Activated CD8-positive, alpha-beta memory T cell treated with anti-CD3 and anti-CD28 coated beads for 36 hours (primary cell): ENCODE data around the gene SLC25A20. TPM values are rescaled to one million over a fixed set of nuclear protein-coding genes. Genes with fewer than 3 reads are reported as not detected.

ENCODE experiments used
- CTCF ChIA-PET: fragments of 350-600 bp; sonication (Branson Sonifier 250); formaldehyde crosslinking; loops from one replicate; lab custom pipeline; 2021; ENCODE audit warnings: antibody characterized with exemption; lab: Charles Lee
- POLR2A ChIA-PET: fragments of 350-600 bp; sonication (Branson Sonifier 250); formaldehyde crosslinking; loops from one replicate; lab custom pipeline; 2021; ENCODE audit warnings: antibody characterized with exemption; lab: Charles Lee
- total RNA-seq, 2 experiments: library from RNA; stranded (reverse); gene quantifications; one replicate each; pipeline ENCODE4 v1.2.3, GENCODE V29; 2021

The SLC25A20 gene
- total RNA-seq, result 10 to 100 TPM; 21.3 to 24.1 TPM

DNA sequence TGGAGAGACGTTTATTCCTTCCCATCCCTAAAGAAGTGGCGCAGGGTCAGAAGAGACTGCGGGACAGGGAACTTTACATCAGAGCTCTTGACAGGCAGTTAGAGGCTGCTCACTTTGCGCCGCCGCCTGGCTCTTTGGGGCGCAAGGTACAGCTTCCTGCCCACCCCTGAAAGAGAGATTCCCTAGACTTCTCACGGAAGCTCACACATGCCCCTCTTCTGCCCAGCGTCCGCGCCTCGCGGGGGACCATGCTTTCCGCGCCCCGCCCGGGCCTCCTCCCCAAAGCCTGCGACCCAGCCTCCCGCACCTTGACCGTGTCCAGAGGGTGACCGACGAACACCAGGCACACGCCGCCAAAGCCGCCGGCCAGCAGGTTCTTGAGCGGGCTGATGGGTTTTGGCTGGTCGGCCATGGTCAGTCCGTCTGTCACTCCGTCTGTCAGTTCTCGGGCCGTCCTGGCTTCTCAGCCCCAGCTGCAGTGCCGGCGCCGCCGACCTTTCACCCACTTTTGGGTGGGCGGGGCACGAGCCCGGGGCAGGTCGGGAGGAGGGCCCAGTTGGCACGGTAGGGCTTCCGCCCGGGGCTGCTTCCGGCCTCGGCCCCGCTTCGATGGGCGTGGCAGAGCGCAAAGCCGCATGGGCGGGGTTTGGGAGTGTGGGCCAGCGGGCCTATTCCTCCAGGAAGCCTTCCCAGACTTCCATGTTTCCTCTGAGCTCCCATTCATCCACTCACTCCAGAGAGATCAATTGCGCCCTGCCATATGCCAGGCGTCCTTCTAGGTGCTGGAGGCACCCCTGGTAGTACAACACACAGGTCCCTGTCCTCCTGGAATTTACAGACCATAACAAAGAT lies at the start of gene SLC25A20:
SLC25A20 (minus strand) TSS at position 500 of the 852 bp plus-strand sequence; CDS start at position 412, 88 bp downstream.
- POLR2A ChIA-PET, result interaction anchor here (0.6 to 2.7 kb wide), 5 partner anchors 21 to 109 kb away, joined by 3 to 23 read pairs (median 4); partner anchors contain the start of genes ARIH2 and PRKAR2A
- CTCF ChIA-PET, result interaction anchor here (0.9 to 1.1 kb wide), 3 partner anchors 20 to 51 kb away, joined by 3 to 5 read pairs (median 4); partner anchors contain the start of genes ARIH2 and PRKAR2A

DNA sequence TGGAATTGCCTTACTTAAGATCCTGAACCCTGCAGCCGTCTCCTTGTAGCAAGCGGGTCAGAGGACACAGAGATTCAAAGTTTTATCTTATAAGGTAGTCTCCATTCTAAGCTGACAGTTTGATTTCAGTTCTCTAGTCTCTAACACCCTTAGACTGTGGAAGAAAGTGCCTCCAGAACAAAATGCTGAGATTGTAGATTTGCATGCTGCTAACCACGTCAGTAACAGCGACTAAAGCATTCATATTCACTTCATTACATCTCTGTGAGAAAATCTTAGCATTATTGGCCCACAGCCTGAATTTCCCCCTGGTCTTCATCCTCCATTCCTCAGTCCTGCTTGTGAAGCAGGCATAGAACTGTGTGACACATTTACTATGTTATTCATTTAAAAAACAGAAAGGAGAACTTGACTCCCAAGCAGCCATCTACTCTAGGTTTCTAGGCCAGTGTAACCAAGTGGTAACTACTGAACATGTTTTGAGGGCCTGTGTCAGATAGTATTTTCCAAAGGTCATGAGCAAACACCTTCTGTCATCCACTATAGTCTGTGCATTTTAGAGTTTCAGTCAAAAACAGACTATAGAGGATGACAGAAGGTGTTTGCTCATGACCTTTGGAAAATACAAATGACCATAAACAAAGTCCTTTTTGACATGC lies 47.3 kb upstream of the SLC25A20 start:
- POLR2A ChIA-PET, result interaction anchor here (1.0 kb wide), 1 partner anchor 28 kb away, joined by 3 read pairs; the partner anchor contains the start of gene ARIH2

DNA sequence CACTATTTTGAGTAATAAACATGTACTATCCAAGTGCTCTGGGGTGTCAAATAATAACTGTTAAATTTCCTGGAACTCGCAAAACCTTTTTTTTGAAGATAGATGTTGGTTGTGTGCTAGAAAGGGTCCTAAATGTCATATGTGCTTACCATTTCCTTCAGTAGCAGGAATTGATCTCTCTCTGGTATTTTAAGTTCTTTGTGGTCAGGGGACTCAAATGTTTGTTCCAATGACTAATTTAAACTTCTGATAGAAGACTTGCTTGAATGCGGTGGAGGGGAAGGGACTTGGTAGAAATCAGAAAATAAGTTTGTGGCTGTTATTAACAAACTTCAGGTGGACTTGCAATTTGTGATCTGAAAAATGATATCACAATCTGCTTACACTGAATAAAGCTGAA lies 46.8 kb upstream of the SLC25A20 start:
- CTCF ChIA-PET, result interaction anchor here (1.1 kb wide), 1 partner anchor 17 kb away, joined by 3 read pairs; no protein-coding TSS in a partner anchor
- POLR2A ChIA-PET, result interaction anchor here (1.0 kb wide), 1 partner anchor 27 kb away, joined by 3 read pairs; the partner anchor contains the start of gene ARIH2

More for the DNA sequence above, 47.3 kb upstream of the SLC25A20 start:
- CTCF ChIA-PET, result interaction anchor here (1.1 kb wide), 2 partner anchors 14 to 17 kb away, joined by 3 read pairs; no protein-coding TSS in a partner anchor

DNA sequence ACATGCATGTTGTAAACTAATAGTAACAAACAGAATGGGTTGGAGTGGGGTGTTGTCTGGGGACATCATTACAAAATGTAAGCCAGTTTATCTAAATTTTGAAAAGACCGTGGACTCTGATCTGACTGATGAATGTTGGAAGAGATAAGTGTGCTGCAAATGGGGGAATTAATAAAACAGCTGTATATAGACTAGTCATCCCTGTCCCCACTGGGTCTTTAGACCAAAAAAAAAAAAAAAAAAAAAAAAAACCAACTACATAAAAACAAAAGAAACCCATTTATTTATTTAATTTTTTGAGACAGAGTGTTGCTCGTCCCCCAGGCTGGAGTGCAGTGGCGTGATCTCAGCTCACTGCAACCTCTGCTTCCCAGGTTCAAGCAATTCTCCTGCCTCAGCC lies 40.0 kb upstream of the SLC25A20 start:
- ChIA-PET CTCF (interaction anchor here (0.6 kb wide), 1 partner anchor 40 kb away, joined by 3 read pairs; no protein-coding TSS in a partner anchor), POLR2A (interaction anchor here (0.5 to 0.7 kb wide), 6 partner anchors 20 to 1080 kb away, joined by 3 to 11 read pairs (median 3); no protein-coding TSS in a partner anchor)

DNA sequence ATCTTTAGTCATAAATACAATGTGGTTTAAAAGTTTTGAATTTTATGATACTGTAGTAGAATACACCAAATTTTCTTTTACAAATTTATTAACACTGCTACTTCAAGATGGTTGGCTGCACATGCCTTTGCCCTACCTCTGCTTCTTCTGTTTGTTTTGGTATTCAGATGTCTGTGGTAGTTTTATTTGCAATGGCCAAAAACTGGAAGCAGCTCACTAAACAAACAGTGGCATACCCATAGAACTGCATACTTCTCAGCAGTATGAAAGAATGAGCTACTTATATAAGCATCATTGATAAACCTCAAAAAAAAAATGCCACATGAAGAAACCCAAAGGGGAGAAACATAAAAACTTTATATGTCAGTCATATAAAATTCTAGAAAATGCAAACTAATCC lies 39.5 kb upstream of the SLC25A20 start:
- ChIA-PET CTCF (interaction anchor here (0.6 kb wide), 1 partner anchor 40 kb away, joined by 3 read pairs; no protein-coding TSS in a partner anchor), POLR2A (interaction anchor here (0.5 to 0.6 kb wide), 3 partner anchors 60 to 137 kb away, joined by 3 to 4 read pairs (median 3); no protein-coding TSS in a partner anchor)

DNA sequence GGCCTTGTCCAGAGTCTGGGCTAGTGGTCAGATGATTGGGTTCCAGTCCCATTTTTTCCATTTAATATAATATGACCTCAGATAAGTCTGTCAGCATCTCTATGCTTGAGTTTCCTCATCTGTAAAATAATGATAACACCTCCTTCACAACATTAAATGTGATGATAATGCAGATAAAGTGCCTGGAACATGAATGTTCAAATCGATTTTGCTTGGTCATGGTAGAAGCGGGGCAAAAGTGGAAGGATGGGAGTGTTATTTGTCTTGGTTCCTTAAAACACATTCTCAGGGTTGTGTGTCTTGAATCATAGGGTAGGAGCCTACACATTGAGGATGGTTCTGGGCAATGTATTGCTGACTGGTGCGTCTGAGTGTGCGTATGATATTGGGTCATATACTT lies 36.8 kb upstream of the SLC25A20 start:
- ChIA-PET CTCF (interaction anchor here (2.2 kb wide), 1 partner anchor 17 kb away, joined by 7 read pairs; the partner anchor contains the start of gene ARIH2), POLR2A (interaction anchor here (0.5 kb wide), 1 partner anchor 16 kb away, joined by 6 read pairs; no protein-coding TSS in a partner anchor)

DNA sequence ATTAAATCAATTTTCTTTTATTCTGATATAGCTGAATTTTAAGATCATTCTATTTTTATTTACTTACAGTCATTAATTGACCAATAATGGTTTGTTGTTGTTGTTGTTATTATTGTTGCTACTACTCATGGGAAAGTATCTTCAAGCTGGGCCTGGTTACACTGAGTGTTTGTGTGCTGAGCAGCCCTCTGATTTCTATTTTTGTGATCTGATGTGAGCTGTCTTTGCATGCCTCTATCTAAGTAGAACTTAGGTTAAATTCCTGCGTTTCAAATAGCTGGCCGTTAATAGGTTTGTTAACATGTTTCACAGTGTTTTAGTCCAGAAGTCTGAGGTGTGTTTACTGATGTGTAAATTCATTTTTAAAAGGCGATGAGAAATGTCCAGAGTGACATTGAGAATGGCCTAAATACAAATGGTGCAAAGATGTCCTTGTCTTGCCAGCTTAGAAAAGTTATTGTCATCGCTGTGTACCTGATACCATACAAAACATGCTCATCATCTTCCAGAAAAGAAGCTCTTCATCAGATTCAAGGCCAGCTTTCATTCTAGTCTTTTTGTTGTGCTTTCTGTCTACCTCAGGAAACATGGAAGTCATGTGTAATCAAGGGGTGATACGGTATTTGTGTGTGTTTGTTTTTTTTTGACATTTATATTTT lies 35.8 kb upstream of the SLC25A20 start:
- ChIA-PET CTCF (interaction anchor here (0.5 to 2.2 kb wide), 4 partner anchors 9 to 147 kb away, joined by 3 to 7 read pairs (median 3); partner anchors contain the start of gene ARIH2), POLR2A (interaction anchor here (0.5 kb wide), 1 partner anchor 14 kb away, joined by 6 read pairs; no protein-coding TSS in a partner anchor)

DNA sequence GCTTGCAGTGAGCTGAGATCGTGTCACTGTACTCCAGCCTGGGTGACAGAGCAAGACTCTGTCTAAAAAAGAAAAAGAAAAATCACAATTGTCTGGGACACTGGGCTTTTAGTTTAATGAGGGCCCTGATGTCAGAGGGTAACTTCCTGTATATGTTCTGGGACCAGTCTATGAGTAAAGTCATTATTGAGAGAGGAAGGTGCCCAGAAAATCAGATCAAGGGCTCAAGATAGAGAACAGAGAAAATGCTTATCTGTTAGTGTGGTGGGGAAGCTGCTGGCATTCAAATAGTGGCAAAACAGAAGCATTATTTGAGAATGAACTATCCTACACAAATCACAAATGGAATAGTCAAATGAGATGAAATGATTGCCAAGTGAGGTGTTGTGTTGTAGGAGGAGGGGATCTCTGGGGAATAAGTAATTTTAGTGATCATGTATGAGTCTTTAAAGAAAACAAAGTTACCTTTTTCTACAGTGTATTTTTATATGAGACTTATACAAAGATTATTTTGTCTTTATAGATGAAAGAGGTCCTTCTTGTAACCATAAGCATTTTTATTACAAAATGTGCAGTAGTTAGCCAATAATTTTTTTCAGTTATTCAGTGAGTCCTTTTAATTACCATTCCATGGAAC lies 33.4 kb upstream of the SLC25A20 start:
- ChIA-PET CTCF (interaction anchor here (0.6 to 1.2 kb wide), 2 partner anchors 12 to 1226 kb away, joined by 3 read pairs; no protein-coding TSS in a partner anchor), POLR2A (interaction anchor here (0.7 to 1.7 kb wide), 2 partner anchors 14 to 248 kb away, joined by 3 to 6 read pairs; partner anchors contain the start of gene ARIH2)

DNA sequence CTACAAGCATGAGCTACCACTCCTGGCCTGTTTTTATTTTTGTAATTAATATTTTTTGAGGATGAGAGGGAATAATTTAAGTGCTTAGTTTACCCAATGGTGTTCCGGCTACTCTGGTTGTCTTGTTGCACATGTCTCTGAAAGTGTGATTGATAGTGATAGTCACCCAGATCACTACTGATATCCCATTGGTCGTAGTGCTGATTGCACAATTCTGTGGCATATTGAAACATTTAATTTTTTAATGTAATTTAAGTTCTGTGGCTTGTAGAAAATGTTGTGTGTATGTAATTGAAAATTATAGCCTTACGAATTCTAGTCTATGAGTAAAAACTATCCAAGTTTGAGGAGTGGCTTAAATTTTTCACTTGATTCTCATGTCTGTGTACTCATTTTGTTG lies 31.9 kb upstream of the SLC25A20 start:
- ChIA-PET CTCF (interaction anchor here (0.6 kb wide), 1 partner anchor 16 kb away, joined by 6 read pairs; no protein-coding TSS in a partner anchor), POLR2A (interaction anchor here (1.7 kb wide), 1 partner anchor 12 kb away, joined by 6 read pairs; the partner anchor contains the start of gene ARIH2)

GRCh38 chr3:48929358-48930035 lies 30.8 kb upstream of the SLC25A20 start:
- ChIA-PET POLR2A (interaction anchor here (2.7 kb wide), 1 partner anchor 11 kb away, joined by 49 read pairs; the partner anchor contains the start of gene ARIH2), CTCF (interaction anchor here (0.8 to 1.8 kb wide), 3 partner anchors 7 to 76 kb away, joined by 3 to 9 read pairs (median 3); partner anchors contain the start of gene ARIH2)

GRCh38 chr3:48928679-48929078 lies 30.0 kb upstream of the SLC25A20 start:
- ChIA-PET CTCF (interaction anchor here (0.8 to 1.8 kb wide), 4 partner anchors 8 to 77 kb away, joined by 3 to 9 read pairs (median 3); partner anchors contain the start of gene ARIH2), POLR2A (interaction anchor here (0.6 to 2.7 kb wide), 3 partner anchors 10 to 1995 kb away, joined by 3 to 49 read pairs (median 8); partner anchors contain the start of genes ARIH2 and PRKAR2A)

GRCh38 chr3:48927928-48928327 lies 29.2 kb upstream of the SLC25A20 start:
- ChIA-PET CTCF (interaction anchor here (0.8 to 1.8 kb wide), 3 partner anchors 9 to 18 kb away, joined by 3 to 9 read pairs (median 3); partner anchors contain the start of gene ARIH2), POLR2A (interaction anchor here (0.6 to 2.7 kb wide), 3 partner anchors 9 to 1995 kb away, joined by 3 to 49 read pairs (median 8); partner anchors contain the start of genes ARIH2 and PRKAR2A)

GRCh38 chr3:48926425-48927392 lies 28.0 kb upstream of the SLC25A20 start:
- ChIA-PET CTCF (interaction anchor here (0.6 kb wide), 1 partner anchor 148 kb away, joined by 3 read pairs; no protein-coding TSS in a partner anchor), POLR2A (interaction anchor here (0.6 to 2.7 kb wide), 2 partner anchors 8 to 58 kb away, joined by 3 to 49 read pairs; partner anchors contain the start of gene ARIH2)

DNA sequence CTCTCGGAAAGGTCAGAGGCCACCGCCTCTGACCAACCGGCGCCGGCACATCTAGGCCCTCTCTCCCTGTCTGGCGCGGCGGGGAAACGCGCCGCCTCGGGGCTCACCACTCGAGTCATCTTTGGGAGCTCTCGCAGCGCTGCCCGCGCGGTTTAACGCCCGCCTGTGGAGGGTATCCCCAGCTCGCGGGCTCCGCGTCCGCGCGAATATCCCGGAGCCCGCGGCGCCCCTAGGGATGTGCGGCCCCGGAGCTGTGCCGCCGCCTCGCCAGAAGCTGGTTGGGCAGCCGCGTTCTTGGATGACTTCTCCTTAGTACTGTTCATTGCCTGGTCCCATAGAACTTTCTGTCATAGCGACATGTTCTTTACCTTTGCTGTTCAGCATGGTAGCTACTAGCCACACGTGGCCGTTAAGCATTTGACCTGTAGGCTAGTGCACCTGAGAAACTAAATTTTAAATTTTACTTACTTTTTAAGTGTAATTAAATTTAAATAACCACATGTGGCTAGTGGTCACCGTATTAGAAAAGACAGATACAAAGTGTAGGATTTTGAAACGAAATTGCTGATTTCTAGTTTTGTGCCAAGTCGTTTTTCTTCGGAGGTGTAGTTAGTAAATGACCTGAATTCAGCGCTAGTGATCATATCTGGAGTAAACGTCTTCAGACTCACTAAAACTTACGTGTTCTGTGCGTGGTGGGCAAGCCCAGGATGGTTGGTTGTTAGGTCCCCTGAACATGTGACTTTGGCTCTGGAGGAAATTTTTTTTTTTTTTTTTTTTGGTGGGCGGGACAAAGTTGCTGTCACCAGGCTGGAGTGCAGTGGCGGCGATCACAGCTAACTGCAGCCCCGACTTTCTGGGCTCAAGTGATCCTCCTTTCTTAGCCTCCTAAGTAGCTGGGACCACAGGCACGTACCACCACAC lies 20.8 kb upstream of the SLC25A20 start:
- ChIA-PET CTCF (interaction anchor here (0.7 to 1.8 kb wide), 6 partner anchors 9 to 70 kb away, joined by 3 to 9 read pairs (median 4); partner anchors contain the start of genes P4HTM and SLC25A20), POLR2A (interaction anchor here (0.5 to 3.0 kb wide), 24 partner anchors 9 to 1972 kb away, joined by 3 to 49 read pairs (median 5); partner anchors contain the start of genes NDUFAF3, PRKAR2A, QARS1 and SLC25A20)
